Activated naive CD8-positive, alpha-beta T cell treated with anti-CD3 and anti-CD28 coated beads for 36 hours (primary cell): Measurements from ENCODE around the gene POMT2. TPM values are rescaled to one million over a fixed set of nuclear protein-coding genes. Genes with fewer than 3 reads are reported as not detected.

Experiments
- DNase-seq: peaks from one replicate; pipeline ENCODE4 v3.0.0; 2021
- H3K27ac Mint-ChIP-seq: one replicate; pipeline ENCODE4 v1.8.0; 2022; ENCODE audit warnings: mild to moderate bottlenecking, moderate library complexity, mixed read lengths
- H3K27me3 Mint-ChIP-seq: one replicate; pipeline ENCODE4 v1.8.0; 2022; ENCODE audit warnings: mild to moderate bottlenecking, mixed read lengths
- H3K36me3 Mint-ChIP-seq: one replicate; pipeline ENCODE4 v1.8.0; 2021; ENCODE audit warnings: mild to moderate bottlenecking, mixed read lengths
- H3K4me1 Mint-ChIP-seq: one replicate; pipeline ENCODE4 v1.8.0; 2021; ENCODE audit warnings: mixed read lengths
- H3K4me3 Mint-ChIP-seq: one replicate; pipeline ENCODE4 v1.8.0; 2022; ENCODE audit warnings: mild to moderate bottlenecking, moderate library complexity, mixed read lengths
- H3K9me3 Mint-ChIP-seq: one replicate; pipeline ENCODE4 v1.8.0; 2022; ENCODE audit warnings: mixed read lengths
- total RNA-seq, 2 experiments: library from RNA; stranded (reverse); gene quantifications; one replicate each; pipeline ENCODE4 v1.2.3, GENCODE V29; 2021

The POMT2 gene
- total RNA-seq, 2 experiments from 2014 or later, result 14.2 to 18.1 TPM

DNA sequence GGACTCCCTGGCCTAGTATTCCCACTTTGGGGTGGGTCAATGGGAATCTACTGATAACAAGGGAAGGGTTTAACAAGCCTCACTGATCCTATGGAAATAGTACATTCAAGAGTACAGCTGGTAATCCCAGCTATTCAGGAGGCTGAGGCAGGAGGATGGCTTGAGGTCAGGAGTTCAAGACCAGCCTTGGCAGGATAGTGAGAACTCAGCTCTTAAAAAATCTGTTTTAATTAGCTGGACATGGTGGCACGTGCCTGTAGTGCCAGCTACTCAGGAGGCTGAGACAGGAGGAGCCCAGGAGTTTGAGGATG lies 4.5 kb downstream of the POMT2 start:
- DNase-seq, result no peak
- H3K36me3 Mint-ChIP-seq, result no peaks in the 10 kb centered on the region
- H3K4me3 Mint-ChIP-seq, result no peak overlapping the region
- no peak overlapping the region for H3K27ac Mint-ChIP-seq
- no peaks in the 10 kb centered on the region for H3K9me3 Mint-ChIP-seq
- no peaks in the 10 kb centered on the region for H3K27me3 Mint-ChIP-seq
- peaks cover 8% of the 10 kb centered on the region for H3K4me1 Mint-ChIP-seq

DNA sequence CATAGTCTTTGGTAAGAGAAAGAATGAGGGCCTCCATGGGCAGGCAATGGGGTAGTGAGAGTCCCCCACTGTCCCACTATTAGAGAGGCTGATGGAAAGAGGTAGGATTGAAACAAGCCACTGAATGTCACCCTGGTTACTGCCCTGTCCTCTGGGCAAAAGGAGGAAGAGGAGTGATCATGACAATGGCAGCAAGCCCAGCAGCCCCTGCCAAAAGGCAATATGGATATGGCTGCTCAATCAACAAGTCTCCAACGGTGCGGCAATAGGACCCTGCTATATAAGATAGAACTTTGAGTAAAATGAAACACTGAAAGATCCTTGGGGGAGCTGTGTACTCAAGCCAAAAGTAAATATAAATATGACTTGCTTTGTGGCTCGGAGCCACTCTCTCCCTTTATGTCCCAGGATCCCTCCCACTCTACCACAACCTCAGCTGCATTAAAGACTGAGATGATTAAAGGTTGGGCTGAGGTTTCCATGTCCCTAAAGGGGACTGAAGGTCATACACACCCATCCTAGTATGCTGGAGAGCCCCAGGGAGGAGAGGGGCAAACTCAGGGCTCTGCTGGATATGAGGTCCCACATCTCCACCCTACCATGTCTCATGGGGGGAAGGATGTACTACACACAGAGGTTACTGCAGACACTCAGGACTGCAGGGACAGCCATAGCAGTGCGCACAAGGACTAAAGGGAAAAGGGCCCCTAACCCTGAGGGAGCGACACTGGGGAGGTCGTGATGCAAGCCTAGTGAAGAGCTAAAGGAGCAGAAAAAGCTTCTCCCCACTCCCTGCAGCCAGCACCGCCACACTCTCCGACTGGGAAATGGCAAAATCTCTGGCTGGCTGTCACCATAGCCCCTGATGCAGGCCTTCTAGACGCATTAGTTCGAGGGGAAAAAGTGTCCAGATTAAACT lies 5.9 kb downstream of the POMT2 start:
- Mint-ChIP-seq H3K27ac (no peak overlapping the region), H3K27me3 (no peaks in the 10 kb centered on the region), H3K4me1 (peaks cover 3% of the 10 kb centered on the region), H3K4me3 (no peak overlapping the region), H3K9me3 (no peaks in the 10 kb centered on the region), H3K36me3 (no peaks in the 10 kb centered on the region)
- DNase-seq, result no peak

- Mint-ChIP-seq H3K36me3 (no peaks in the 10 kb centered on the region), H3K4me3 (no peak overlapping the region), H3K9me3 (no peaks in the 10 kb centered on the region), H3K27ac (no peak overlapping the region), H3K4me1 (no peaks in the 10 kb centered on the region), H3K27me3 (no peaks in the 10 kb centered on the region)
- DNase-seq, result no peak
Measured at GRCh38 chr14:77314043-77314442, 6.6 kb downstream of the POMT2 start.

GRCh38 chr14:77313371-77313770 lies 7.3 kb downstream of the POMT2 start:
- DNase-seq, result no peak
- Mint-ChIP-seq H3K36me3 (no peaks in the 10 kb centered on the region), H3K27ac (no peak overlapping the region), H3K9me3 (no peaks in the 10 kb centered on the region), H3K4me1 (no peaks in the 10 kb centered on the region), H3K27me3 (no peaks in the 10 kb centered on the region), H3K4me3 (no peak overlapping the region)

DNA sequence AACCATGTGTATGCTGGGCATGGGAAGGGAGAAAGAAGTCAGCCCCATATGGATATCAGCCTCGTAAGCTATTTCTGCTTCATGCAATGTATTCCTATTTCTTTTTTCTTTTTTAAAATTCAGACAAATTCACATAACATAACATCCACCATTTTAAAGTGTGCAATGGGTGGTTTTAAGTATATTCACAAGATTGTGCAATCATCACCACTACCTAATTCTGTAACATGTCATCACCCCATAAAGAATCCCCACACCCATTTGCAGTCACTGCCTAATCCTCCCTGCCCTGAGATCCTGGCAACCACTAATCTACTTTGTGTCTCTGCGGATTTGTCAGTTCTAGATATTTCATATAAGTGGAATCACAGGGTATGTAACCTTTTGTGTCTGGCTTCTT lies 9.5 kb downstream of the POMT2 start:
- H3K9me3 Mint-ChIP-seq, result no peaks in the 10 kb centered on the region
- H3K4me3 Mint-ChIP-seq, result no peak overlapping the region
- H3K27me3 Mint-ChIP-seq, result no peaks in the 10 kb centered on the region
- no peaks in the 10 kb centered on the region for H3K36me3 Mint-ChIP-seq
- H3K4me1 Mint-ChIP-seq, result no peaks in the 10 kb centered on the region
- no peak for DNase-seq
- H3K27ac Mint-ChIP-seq, result no peak overlapping the region

- no peaks in the 10 kb centered on the region for H3K9me3 Mint-ChIP-seq
- H3K36me3 Mint-ChIP-seq, result no peaks in the 10 kb centered on the region
- no peaks in the 10 kb centered on the region for H3K4me1 Mint-ChIP-seq
- H3K27ac Mint-ChIP-seq, result no peak overlapping the region
- DNase-seq, result no peak
- no peak overlapping the region for H3K4me3 Mint-ChIP-seq
- H3K27me3 Mint-ChIP-seq, result no peaks in the 10 kb centered on the region
Measured at GRCh38 chr14:77310026-77310425, 10.7 kb downstream of the POMT2 start.

- Mint-ChIP-seq H3K4me3 (no peak overlapping the region), H3K27me3 (no peaks in the 10 kb centered on the region), H3K9me3 (no peaks in the 10 kb centered on the region), H3K4me1 (no peaks in the 10 kb centered on the region), H3K36me3 (no peaks in the 10 kb centered on the region), H3K27ac (no peak overlapping the region)
- DNase-seq, result no peak
Measured at GRCh38 chr14:77309131-77309530, 11.6 kb downstream of the POMT2 start.

DNA sequence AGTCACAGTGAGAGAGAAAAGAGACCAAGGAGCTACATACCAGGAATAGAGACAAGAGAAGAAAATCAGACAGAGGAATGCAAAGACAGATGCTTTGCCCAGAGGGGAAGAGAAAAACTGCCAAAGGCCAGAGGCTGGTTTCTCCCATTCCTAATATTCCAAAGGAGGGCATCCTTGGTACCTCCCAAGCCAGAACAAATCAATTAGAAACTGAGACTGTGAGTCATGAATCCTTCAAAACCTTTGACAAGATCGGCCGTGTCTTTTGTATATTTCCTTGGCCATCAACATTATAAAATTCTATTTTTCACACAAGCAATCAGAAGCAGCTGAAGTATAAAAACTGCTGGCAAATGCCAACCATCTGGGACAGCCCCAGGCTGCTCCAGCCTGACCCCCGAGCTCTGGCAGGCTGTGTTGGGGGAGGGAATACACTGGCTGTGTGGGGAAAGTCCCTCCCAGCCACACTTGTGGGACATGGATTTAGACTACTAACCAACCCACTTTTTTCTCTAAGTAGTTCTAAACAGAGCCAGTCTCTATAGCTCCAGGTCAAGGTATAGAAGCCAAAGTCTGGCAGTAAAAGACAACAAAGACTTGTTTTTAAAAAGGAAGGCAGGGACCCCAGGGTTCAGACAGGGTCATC lies 13.7 kb downstream of the POMT2 start:
- H3K4me1 Mint-ChIP-seq, result peaks cover 9% of the 10 kb centered on the region
- no peaks in the 10 kb centered on the region for H3K27me3 Mint-ChIP-seq
- no peak overlapping the region for H3K27ac Mint-ChIP-seq
- DNase-seq, result no peak
- H3K9me3 Mint-ChIP-seq, result no peaks in the 10 kb centered on the region
- H3K4me3 Mint-ChIP-seq, result no peak overlapping the region
- H3K36me3 Mint-ChIP-seq, result peaks cover 4% of the 10 kb centered on the region

DNA sequence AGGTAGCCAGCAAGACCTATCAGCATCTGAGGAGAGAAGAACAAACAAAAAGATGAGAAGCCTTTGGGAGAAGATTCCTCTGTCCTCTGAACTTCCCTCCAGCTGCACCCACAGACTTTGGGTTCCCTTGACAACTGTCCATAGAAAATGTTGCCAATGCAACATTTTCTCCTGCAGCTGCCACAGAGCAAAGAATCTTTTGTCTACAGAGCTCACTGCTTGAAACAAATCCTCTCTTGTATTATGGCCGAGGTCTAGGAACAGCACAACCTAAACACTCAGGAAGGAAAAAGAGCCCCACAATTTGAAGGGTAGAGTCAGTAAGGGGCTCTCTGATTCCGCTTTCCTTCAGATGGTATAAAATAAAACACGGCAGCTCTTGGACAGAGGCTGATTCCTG lies 14.3 kb downstream of the POMT2 start:
- H3K27ac Mint-ChIP-seq, result no peak overlapping the region
- peaks cover 4% of the 10 kb centered on the region for H3K36me3 Mint-ChIP-seq
- no peaks in the 10 kb centered on the region for H3K27me3 Mint-ChIP-seq
- no peaks in the 10 kb centered on the region for H3K9me3 Mint-ChIP-seq
- no peak for DNase-seq
- H3K4me1 Mint-ChIP-seq, result peaks cover 9% of the 10 kb centered on the region
- H3K4me3 Mint-ChIP-seq, result no peak overlapping the region

DNA sequence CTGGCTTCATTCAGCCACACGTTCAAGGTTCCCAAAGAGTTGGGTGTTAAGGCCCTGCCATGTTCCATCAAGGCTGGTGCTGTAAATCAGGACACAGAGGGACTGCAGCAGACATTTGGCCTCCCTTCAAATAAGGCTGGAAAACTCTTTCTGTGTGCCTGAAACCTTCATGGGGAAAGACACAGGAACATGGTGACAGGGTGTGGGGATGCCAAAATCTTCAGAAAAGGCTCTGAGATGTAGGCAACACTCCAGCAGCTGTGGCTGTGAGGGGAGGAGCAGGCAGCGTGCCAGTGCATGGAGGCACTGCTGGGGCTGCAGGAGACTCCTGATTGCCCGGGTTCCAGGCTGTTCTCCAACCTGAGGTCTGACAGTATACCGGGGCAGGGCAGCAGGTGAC lies 15.0 kb downstream of the POMT2 start:
- no peaks in the 10 kb centered on the region for H3K9me3 Mint-ChIP-seq
- H3K4me1 Mint-ChIP-seq, result peaks cover 9% of the 10 kb centered on the region
- H3K36me3 Mint-ChIP-seq, result peaks cover 4% of the 10 kb centered on the region
- no peaks in the 10 kb centered on the region for H3K27me3 Mint-ChIP-seq
- DNase-seq, result no peak
- no peak overlapping the region for H3K27ac Mint-ChIP-seq
- no peak overlapping the region for H3K4me3 Mint-ChIP-seq

DNA sequence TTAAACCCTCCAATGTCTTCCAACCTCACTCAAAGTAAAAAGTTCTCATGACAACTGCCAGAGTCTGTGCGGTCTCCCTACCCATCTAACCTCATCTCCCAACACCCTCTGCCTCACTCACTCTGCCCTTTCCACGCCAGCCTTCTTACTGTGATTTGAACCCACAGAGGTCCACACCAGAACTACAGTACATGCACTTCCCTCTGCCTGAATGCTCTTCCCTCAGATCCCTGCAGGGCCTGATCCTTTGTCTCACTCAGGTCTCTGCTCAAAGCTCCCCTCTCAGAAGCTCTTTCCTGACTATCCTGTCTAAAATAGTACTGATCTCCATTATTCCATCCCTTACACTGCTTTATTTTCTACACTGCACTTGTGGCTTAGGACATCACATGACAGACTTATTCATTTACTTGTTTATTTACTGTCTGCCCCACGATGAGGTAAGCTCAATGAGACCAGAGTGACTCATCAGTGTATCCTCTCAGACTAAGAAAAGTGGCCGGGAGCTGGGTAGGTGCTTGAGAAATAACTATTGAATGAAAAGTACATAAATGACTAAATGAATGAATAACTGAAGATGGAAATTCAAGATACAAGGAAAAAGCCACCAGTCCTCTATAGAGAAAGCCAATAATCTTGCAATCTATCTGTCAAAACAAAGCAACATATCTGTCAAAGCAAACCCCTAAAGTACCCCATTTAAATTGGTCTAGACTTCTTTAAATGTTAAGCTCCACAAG lies 17.1 kb downstream of the POMT2 start:
- H3K9me3 Mint-ChIP-seq, result no peaks in the 10 kb centered on the region
- H3K4me1 Mint-ChIP-seq, result peaks cover 9% of the 10 kb centered on the region
- peak overlapping the region; percentile 3 for H3K27ac Mint-ChIP-seq
- no peak overlapping the region for H3K4me3 Mint-ChIP-seq
- peaks cover 4% of the 10 kb centered on the region for H3K36me3 Mint-ChIP-seq
- DNase-seq, result no peak
- no peaks in the 10 kb centered on the region for H3K27me3 Mint-ChIP-seq

DNA sequence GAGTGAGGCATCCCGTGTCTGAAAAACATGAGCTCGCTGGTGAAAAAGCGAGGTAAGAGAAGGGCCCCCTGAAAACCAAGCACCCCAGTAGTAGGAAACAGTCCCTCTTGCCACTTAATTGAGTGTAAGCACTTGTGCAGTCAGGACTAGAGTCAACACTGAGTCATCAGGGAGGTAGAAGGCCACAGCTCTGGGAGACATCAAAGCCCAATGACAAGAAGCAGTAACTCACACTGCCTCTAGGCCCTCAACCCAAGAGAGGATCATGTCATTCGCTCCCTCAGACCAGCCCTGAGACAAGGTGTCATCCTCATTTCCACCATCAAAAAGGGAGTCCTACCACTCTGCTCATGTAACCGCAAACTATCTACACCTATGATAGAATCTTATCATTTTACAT lies 17.8 kb downstream of the POMT2 start:
- H3K36me3 Mint-ChIP-seq, result peaks cover 4% of the 10 kb centered on the region
- no peak overlapping the region for H3K27ac Mint-ChIP-seq
- no peaks in the 10 kb centered on the region for H3K9me3 Mint-ChIP-seq
- no peaks in the 10 kb centered on the region for H3K27me3 Mint-ChIP-seq
- peaks cover 9% of the 10 kb centered on the region for H3K4me1 Mint-ChIP-seq
- peak; percentile 24 for DNase-seq
- no peak overlapping the region for H3K4me3 Mint-ChIP-seq

DNA sequence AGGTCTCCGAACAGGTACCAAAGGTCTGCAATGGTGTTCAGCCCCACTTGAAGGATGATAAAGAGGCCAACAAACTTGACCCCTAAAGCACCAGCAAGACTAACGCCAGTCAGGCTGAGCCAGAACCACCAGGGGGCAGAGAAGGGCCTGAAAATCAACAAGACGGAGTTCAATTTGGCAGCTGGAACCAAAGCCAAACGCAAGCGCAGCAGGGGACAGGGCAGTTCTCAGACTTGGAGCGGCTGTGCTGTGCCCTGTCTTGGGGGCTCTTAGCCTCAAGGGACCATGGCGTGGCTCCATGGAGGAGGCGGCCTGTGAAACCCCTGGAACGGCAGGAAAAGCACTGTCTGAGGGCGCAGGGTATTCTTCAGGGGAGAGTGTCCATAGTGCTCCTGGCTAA lies 19.6 kb downstream of the POMT2 start:
- H3K27ac Mint-ChIP-seq, result no peak overlapping the region
- peak; percentile 36 for DNase-seq
- H3K27me3 Mint-ChIP-seq, result no peaks in the 10 kb centered on the region
- peaks cover 7% of the 10 kb centered on the region for H3K36me3 Mint-ChIP-seq
- no peak overlapping the region for H3K4me3 Mint-ChIP-seq
- no peaks in the 10 kb centered on the region for H3K9me3 Mint-ChIP-seq
- H3K4me1 Mint-ChIP-seq, result peaks cover 9% of the 10 kb centered on the region

GRCh38 chr14:77299771-77300170 lies 20.9 kb downstream of the POMT2 start:
- Mint-ChIP-seq H3K36me3 (peaks cover 10% of the 10 kb centered on the region), H3K4me3 (no peak overlapping the region), H3K27ac (no peak overlapping the region), H3K4me1 (peaks cover 9% of the 10 kb centered on the region), H3K9me3 (no peaks in the 10 kb centered on the region), H3K27me3 (no peaks in the 10 kb centered on the region)
- no peak for DNase-seq

GRCh38 chr14:77296906-77297305 lies 23.8 kb downstream of the POMT2 start:
- no peaks in the 10 kb centered on the region for H3K9me3 Mint-ChIP-seq
- H3K36me3 Mint-ChIP-seq, result peaks cover 8% of the 10 kb centered on the region
- H3K4me1 Mint-ChIP-seq, result no peaks in the 10 kb centered on the region
- H3K27ac Mint-ChIP-seq, result no peak overlapping the region
- no peak for DNase-seq
- H3K27me3 Mint-ChIP-seq, result no peaks in the 10 kb centered on the region
- H3K4me3 Mint-ChIP-seq, result no peak overlapping the region
